ENCODE data around the gene MIOS.

DNA sequence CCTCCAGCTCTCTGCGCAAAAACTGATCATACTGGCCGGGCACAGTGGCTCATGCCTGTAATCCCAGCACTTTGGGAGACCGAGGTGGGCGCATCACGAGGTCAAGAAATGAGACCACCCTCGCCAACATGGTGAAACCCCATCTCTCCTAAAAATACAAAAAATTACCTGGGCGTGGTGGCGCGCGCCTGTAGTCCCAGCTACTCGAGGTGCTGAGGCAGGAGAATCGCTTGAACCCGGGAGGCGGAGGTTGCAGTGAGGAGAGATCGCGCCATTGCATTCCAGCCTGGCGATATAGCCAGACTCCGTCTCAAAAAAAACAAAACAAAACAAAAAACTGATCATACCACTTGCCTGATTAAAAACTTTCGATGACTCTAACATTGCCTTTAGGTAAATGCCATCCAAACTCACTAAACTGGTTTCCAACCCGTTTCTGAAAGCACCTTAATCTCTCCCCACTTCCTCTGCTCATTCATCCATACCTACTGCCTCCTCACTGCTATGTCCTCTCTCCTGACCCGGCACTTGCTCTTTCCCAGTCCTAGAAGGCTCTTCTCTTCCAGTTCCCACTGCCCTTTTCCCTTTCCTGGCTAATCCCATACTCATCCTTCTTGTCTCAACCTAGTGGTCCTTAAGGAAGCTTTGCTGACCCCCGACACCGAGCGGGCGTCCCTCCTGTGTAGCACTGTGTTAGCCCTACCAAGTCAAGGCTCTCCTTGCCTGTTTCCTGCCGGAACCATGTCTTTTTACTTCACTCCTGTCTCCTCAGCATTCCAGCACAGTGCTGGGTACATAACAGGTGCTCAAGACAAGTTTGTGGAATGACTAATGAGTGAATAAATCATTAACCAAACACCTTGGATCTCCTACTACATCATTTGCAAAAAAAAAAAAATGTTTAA is 686 bp upstream of the MIOS start:
- TF ChIP-seq CTCF (IDR thresholded peaks at IDR 0.05 in 2 of 3, conservative IDR thresholded peaks at IDR 0.05 in 1 of 3; ENCODE audit: insufficient read depth in 2 of 3, low read depth in 1 of 3, low read length in 3 of 3) (no peak), EZH2 (IDR thresholded peaks at IDR 0.05; ENCODE audit: borderline replicate concordance, low read depth, low read length) (no peak)
- TF ChIP-seq, protein P1, sequence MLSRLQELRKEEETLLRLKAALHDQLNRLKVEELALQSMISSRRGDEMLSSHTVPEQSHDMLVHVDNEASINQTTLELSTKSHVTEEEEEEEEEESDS (CRISPR knock-in tag; IDR thresholded peaks at IDR 0.05) = no peak

All from K562 (cell line).